GM21576 (cell line): ENCODE data around the gene SYT15B.
"Not testable (repeated sequence)": the region's sequence is repeated elsewhere in the genome, so short reads cannot be mapped to it uniquely, and the experiment has no call there.

Experiments used
- ATAC-seq: cut with Tn5 transposase; IDR thresholded peaks from one replicate; pipeline ENCODE4 v1.9.1; 2021; ENCODE audit warnings: mild to moderate bottlenecking, moderate library complexity; ENCODE audit not compliant: unreplicated experiment

Gene SYT15B

DNA sequence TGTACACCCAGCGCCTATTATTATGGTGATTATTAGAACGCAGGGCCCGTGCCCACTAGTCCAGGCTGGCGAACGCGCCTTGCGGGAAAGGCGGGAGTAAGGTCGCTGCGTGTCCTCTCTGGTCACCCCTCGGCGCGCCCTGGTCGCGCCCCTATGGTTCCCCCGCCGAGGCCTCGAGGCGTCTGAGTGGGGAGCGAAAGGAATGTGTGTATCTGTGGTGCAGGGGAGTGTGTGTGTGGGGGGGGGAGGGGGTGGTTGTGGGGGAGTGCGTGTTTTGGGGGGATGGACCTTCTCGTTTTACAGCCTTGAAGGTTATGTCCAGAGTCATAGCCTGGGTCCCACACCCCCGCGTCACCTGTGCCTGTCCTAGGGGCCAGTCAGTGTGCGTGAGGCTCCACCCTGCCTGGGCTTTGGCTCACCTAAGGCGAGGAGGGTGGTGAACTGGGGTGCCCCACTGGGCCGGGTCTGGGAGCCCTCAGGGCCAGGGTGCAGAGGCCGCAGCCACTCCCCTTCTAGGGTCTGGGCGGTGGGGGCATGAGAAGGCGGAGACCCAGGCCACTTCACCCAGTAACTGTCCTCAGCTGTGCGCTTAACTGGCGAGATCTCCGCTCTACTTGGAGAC, at the start of gene SYT15B:
Gene SYT15B, minus strand, starts transcription at position 39 of the 622 bp plus-strand sequence. CDS start 952 bp downstream, outside the sequence.
- not testable (repeated sequence) for ATAC-seq

DNA sequence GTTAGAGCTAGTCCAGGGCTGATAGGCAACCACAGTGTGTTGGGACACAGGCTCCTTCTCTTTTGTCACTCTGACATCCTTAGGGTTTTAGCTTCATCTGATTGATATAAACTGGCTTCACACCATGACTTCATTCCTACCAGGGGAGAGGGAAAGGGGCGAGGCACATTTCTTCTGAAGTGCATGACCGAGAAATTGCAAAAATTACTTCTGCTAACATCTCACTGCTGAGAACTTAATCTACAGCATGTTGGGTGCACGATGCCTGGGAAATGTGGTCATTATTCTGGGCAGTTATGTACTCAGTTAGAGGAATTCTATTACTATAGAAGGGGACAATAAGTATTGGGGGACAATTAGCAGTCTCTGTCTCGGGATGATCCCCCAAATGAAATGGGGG, 16.2 kb upstream of the SYT15B start:
- ATAC-seq: not testable (repeated sequence)

DNA sequence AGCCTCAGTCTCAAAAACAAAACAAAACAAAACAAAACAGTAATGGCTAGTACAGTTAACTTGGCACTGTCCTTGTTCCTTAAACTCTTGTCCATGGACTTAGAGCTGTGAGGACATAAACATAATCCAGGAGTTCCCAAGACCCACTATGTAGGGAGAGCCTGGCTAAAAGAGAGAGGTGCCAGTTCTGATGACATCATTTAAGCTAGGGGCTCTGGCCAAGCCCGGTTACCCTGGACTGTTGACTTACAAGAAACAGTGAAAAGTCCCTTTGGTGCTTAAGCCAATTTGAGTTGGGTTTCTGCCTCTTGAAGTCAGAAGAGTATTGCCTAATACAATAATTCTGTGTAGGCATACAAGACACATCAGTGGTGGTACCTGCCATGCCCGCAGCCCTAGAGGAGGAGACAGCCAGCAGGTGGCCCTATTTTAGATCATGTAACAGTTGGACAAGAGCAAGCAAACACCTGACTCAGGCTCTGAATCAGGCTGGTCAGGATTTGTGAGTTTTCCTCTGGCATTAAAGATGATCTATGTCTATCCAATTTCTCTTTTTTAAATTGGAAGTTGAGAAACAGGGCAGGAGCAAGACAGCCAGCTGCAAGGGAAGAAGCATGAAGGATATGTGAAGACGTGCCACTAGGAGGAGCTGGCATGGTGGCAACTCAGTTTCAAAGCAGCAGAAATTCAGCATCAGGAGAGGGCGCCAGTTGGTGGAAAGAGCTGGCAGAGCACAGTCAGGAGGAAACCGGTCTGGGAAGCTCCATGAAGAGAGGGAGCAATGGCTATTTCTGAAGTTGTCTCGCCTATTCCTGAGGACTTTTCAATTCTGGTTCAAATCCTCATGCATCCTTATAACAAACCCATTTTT, 12.2 kb upstream of the SYT15B start:
- peak; percentile 76 for ATAC-seq

- not testable (repeated sequence) for ATAC-seq
Observed at GRCh38 chr10:47770745-47771144, 7.4 kb upstream of the SYT15B start.

GRCh38 chr10:47768578-47769115, 5.3 kb upstream of the SYT15B start:
- ATAC-seq: not testable (repeated sequence)

- ATAC-seq: not testable (repeated sequence)
Observed at GRCh38 chr10:47768085-47768484, 4.7 kb upstream of the SYT15B start.

- ATAC-seq: not testable (repeated sequence)
Observed at GRCh38 chr10:47767236-47767635, 3.8 kb upstream of the SYT15B start.

- ATAC-seq: not testable (repeated sequence)
Observed at GRCh38 chr10:47765232-47765631, 1.8 kb upstream of the SYT15B start.

GRCh38 chr10:47762674-47763553, 478 bp downstream of the SYT15B start:
- not testable (repeated sequence) for ATAC-seq

DNA sequence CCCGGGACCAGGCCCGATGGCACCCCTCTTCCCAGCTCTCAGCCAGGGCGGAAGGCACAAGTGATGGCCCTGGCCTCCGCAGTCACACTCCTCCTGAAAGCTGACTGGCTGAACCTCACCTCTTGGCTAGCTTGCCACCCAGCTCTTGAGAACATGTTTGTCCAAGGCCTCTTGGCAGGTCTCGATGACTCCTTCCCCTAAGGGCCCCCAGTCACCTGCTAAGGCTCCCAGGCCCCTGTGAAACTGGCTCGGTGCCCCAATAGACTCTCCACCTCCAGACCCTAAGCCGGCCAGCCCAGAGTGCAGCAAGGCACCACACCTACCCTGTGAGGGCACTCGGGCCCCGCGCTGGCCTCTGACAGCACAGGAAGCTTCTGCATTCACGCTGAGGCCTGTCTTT, 4.5 kb downstream of the SYT15B start:
- ATAC-seq: not testable (repeated sequence)

DNA sequence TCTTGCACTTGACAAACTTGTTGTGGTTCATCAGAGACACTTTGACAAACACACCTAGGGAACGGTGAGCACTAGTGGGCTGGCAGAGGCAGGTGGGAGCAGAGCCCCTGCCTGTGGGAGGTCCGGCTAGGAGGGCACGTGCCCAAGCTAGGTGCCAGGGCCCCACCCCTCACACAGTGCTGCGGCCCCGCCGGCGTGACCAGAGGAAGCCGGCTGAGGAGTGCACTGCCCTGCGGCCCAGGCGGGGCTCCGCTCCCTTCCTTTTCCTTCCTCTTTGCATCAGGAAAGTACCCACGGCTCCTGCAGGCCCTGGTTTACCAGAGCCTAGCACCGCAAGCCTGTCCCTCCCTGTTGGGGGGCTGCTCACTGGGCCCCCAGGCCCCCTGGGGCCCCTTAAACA, 7.2 kb downstream of the SYT15B start:
- ATAC-seq: not testable (repeated sequence)

GRCh38 chr10:47753871-47754270, 9.5 kb downstream of the SYT15B start:
- ATAC-seq: not testable (repeated sequence)

DNA sequence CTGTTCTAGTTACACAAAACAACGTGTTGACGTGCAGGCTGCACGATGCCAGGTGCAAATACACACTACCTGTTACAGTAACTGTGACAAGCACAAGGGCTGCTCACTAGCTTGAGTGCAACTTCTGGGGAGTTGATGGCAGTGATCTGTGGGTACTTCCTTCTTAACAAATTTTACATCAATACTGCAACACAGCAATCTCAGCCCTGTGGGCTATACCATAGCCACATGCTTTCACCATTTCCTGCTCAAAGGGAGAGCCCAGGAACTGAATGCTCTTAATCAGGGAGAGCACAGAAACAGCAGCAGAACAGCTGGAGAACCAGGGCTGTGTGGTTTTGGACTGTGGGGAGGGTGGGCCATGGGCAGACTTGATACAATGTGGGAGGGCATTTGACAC, 10.2 kb downstream of the SYT15B start:
- ATAC-seq: not testable (repeated sequence)

- ATAC-seq: not testable (repeated sequence)
Observed at GRCh38 chr10:47751821-47752220, 11.6 kb downstream of the SYT15B start.

- not testable (repeated sequence) for ATAC-seq
Observed at GRCh38 chr10:47750360-47750759, 13.0 kb downstream of the SYT15B start.

DNA sequence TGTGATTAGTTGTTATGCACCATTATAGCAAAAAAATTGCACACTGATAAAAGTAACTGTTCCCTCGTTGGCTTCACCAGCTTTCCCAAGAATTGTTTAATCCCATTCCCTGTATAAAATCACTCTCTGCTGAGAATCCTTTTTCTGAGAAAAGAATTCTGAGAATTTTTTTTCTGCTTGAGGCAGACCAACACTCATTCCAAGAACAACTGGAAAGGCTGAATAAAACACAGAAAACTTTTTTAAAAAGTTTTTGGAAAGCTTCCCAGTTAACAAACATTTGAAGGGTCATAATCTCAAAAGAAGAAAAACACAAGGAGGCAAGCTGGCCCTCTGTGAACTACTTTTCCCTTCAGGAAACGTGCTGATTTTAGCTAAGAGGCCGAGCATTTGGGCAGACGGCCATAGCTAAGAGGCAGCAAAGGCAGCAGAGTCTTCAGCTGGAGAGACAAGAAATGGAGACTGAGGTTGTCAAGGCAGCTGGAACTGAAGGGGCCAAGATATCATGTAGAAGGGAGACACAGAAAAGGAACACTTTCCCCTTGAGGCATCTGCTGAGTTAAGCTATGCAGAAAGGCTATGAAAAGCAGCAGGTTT, 16.5 kb downstream of the SYT15B start:
- not testable (repeated sequence) for ATAC-seq

GRCh38 chr10:47744881-47745280, 18.5 kb downstream of the SYT15B start:
- not testable (repeated sequence) for ATAC-seq

GRCh38 chr10:47743611-47744550, 19.5 kb downstream of the SYT15B start:
- peak; percentile 78 for ATAC-seq

DNA sequence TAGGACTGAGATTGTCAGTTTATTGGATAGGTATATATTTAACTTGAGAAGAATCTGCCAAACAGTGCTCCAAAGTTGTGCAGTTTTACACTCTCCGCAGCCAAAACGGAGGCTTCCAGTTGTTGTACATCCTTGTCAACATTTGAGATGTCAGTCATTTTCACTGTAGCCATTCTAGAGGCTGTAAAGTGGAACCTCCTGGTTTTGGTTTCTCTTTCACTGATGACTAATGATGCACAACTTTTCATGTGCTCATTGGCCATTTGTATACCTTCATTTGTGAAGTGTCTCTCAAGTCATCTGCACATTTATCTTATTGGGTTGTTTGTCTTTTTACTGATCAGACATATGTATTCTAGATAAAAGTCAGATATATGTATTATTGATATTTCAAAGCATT, 22.5 kb downstream of the SYT15B start:
- ATAC-seq: peak; percentile 77
